NCI-H2227 (cell line): Measurements from ENCODE around the gene ABCC5.
"Not testable (repeated sequence)": the region's sequence is repeated elsewhere in the genome, so short reads cannot be mapped to it uniquely, and the experiment has no call there.

Source experiments
- DNase-seq: peaks from one replicate; lab custom pipeline; 2025; ENCODE audit not compliant: unreplicated experiment; lab: John Stamatoyannopoulos, UW

ABCC5 gene

DNA sequence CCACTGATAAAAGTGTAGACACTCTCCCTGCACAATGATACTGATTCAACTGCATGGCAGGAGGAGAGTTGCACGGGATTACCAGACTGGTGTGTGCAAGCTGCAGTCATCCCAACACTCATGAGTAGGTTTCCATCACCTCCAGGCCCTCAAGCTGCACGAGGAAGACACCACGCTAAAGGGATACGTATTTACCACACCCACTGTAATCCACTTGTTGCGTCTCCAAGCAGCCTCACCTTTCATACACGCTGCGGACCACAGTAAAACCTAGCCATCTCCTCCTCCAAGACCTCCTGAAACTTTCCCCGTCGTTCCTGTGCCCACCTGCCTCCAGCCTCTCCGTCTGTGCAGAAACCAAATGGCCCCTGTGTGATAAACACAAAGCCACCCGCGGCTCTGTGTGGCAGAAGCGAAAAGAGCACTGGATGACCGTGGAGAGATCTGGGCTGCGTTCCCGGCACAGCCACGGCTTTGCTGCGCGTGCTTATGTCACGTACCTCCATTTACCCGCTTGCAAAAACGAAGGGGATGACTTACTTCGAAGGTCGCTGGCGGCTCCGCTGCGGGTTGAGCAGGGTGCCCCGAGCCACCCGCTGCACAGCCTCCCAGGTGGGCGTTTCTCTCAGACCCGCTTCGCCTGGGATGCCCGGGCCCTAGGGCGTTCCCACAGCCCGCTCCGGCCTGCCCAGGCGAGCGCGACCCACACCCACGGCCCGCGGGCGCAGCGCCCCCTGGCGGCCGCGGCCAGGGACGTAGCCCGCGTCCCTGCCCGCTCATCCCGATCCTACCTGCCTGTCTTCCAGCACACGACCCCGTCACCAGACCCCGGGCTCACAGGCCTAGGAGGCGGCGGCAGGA lies 643 bp downstream of the ABCC5 start:
- peak; percentile 71 for DNase-seq

DNA sequence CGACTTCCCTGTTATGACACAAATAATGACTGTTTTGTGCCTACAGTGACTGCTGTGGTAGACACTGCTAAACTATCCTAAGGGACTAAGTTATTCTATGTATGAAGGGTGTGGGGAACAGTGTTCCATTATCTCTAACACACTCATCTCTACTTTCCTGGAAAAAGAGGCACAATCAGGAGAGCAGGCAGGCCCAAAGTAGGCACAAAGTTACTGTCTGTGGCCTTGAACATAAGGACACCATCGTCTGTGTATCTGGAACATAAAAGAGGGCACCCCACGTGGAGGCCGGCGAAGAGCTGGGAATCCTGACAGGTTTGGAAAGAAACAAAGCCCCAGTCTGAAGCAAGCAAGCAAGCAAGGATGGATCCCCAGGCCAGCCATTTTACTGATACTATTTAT lies 1.5 kb downstream of the ABCC5 start:
- DNase-seq, result no peak

DNA sequence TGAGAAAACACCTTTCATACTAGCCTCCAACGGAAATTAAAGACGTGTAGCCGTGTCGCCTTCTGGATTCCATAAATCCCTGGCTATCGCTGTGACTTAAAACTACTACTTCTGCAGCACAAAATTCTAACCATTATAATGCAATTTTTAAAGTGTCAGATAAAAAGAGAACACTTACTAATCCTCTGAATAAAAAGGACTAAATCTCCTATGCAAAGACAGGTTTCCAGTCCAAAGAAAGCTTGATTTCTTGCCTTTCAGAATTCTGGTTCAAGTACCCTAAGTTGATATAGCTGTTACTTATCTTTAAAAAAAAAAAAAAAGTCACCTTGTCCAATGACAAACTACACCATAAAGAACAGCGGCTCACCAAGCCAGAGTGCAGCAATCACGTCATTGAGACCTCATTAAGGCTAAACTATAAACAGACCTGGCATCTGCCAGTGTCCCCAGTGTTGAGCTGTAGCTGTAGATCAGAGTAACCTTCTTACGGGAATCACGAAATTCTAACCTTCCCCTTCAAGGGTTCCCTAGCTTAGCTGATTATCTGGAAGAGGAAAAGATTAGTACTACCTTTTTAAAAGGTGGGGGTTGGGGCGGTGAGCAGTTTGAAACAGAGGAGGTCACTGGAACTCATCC lies 2.2 kb downstream of the ABCC5 start:
- DNase-seq, result peak; percentile 28

DNA sequence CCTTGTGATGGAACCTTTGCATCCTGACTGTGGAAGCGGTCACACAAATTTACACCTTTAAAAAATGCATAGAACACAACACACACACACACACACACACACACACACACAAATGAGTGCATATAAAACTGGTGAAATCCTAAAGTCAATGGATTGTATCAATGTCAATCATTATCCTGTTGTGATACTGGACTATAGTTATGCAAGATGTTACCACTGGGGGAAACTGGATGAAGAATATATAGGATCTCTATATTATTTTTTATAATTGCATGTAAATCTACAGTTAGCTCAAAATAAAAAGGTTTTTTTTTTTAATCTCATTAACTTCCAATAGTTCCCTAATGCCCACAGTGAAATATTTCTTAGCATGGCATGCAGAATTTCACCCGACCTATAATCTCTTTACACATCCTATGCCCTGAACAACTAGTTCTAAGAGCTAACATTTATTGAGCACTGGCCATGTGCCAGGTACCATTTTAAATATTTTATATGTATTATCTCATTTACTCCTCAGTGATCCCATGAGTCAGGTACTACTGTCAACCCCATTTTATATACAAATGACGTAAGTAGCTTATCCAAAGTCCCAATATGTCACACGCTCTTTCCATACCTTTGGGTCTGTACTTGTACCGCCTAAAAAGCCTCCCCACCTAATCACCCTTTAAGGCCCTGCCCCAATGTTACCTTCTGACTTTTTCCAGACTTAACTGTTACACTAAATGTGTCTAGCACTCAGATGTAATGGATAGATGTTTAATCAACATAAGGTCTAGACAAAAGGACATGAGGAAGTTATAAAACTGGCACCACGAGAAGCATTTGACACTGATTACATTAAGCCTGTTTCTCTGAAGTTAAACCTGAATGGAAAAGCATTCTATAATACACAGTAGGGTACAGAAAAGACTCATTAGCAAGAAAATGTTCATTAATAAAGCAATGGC lies 5.5 kb downstream of the ABCC5 start:
- no peak for DNase-seq

DNA sequence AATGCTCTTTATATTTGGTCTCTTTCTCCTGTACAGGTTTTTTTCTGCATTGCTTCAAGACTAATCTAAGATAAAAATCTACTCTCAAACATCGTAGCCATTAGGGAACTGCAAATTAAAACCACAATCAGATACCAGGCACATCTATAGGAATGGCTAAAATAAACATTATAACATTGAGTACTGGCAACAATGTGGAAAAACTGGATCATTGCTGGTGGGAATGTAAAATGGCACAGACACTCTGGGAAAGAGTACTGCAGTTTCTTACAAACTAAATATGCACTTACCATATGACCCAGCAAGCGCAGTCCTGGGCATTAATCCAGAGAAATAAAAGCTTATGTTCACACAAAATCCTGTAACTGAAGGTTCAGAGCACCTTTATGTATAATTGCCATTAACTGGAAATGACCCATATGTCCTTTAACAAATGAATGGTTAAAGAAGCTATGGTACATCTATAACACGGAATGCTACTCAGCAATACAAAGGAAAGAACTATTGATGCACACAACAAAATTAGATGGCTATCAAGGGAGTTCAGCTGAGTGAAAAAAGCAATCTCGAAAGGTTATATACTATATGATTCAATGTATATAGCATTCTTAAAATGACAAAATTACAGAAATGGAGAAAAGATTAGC lies 6.3 kb downstream of the ABCC5 start:
- DNase-seq, result no peak

DNA sequence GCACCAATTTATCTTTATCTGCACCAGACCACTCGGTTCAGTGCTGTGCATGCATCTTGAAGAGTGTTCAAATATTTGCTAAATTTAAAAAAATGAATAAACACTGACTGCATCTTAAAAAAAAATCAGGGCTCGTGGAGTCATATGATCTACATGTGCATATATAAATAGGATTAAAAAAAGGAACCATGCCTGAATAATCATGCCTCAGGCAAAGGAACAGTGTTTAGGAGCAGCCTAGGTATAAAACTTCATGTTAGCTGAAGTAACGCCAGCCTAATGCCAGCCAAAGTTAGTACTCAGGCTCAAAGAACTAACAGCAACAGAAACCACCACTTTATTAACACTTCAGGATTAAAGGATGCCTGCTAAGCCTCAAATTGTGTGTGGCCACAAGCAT lies 9.5 kb downstream of the ABCC5 start:
- DNase-seq, result no peak

DNA sequence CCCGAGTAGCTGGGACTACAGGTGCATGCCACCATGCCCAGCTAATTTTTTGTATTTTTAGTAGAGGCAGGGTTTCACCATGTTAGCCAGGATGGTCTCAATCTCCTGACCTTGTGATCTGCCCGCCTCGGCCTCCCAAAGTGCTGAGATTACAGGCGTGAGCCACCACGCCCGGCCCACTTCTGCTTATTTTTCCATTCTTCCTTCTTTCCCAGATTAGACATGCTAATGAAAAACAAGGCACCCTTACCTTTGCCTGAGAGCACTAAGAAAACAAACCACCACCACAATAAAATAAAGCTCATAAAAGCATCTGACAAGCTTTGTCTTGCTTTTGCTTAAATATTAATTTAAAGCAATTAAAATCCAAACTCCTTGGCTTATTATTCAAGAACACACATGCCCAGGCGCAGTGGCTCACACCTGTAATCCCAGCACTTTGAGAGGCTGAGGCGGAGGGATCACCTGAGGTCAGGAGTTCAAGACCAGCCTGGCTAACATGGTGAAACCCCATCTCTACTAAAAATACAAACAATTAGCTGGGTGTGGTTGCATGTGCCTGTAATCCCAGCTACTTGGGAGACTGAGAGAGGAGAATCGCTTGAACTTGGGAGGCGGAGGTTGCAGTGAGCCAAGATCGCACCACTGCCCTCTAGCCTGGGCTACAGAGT lies 10.4 kb downstream of the ABCC5 start:
- DNase-seq, result not testable (repeated sequence)

DNA sequence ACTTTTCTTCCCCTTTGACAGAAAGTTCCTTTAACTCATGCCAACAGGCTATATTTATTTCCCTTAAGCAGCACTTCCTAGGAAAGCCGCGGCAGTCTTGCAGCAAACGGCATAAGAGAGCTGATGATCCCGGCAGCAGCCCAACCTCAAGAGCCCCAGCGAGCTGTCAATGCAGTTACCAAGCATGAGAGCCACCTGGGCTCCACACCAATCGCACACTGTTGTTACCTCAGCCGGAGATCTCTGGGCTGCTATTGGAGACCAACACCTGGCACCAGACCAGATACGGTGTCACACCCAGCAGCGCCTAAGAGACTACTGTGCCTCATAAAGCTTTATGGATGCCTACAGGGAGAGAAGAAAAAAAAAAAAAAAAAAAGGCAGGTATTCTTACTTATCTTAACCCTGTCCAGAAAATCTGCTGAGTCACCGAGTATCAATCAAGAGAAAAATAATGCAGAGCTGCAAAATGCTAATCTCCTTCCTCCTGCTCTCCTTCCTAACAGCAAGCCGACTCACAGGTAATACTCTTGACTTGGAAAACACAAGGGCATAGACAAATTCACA lies 11.7 kb downstream of the ABCC5 start:
- DNase-seq, result peak; percentile 92

DNA sequence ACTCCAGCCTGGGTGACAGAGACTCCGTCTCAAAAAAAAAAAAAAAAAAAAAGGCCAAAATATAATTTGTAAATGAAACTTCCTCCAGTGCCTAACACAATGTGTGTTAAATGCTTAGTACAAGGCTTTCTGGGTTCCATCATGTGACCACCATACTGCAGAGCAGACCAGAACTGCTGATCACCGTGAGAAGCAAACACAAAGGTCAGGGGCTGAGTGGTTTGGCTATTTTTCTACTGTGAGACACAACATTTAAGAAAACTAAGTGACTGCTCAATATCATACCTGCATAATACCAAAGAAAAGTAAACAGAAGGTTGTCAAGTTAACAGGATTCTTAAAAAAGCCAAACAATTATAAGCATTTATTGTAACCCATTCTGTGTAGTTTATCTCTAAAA lies 13.2 kb downstream of the ABCC5 start:
- DNase-seq, result no peak

DNA sequence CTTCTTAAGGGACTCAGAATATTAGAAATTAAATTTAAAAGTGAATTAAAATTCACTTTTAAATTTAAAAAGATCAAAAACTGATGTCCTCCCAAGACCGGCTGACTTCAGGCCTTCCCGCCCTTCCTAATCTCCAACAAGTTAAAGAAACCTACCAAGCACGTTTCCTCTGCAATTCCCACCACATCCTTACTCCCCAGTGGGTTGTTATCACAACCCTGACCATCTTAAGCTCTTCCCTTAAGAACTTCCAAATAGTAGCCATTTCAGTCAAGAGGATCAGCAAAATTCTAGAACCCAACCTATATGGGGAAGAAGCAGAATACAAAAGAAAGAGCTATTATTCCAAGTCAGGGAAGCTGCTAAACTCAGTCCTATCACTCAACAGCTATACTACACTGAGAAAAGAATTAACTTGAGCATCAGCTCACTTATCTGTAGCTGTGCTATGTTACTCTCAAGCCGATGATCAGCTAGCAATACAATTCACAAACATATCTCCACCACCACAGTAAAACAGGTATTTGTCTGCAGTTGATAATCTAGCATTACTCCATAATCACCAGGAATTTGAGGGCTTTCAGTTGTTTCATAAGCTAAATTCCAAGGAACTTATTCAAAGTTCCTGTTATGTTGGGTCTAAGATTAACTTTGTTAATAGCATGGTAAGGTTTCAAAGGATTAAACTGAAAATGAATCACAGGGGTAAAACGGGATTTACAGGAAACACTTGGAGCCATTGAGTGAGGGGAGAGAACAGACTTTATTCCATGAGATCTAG lies 14.3 kb downstream of the ABCC5 start:
- no peak for DNase-seq

DNA sequence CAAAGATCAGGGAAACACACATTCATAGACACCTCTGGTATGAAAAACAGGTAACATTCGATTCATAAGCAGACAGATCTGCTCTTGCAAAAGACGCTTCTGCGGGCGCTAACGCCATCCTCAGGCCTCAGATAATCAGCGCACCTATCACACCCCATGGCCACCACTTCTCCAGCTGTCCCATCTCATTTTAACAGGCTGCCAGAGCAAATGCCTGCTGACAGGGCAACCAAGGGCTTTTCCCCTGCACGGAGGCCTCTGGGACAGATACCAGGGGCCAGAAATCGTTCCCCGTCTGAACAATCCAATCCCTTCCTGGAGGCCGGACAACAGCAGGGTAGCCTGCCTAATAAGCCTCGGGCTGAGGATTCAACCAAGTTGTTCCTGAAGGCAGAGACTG lies 15.2 kb downstream of the ABCC5 start:
- no peak for DNase-seq

DNA sequence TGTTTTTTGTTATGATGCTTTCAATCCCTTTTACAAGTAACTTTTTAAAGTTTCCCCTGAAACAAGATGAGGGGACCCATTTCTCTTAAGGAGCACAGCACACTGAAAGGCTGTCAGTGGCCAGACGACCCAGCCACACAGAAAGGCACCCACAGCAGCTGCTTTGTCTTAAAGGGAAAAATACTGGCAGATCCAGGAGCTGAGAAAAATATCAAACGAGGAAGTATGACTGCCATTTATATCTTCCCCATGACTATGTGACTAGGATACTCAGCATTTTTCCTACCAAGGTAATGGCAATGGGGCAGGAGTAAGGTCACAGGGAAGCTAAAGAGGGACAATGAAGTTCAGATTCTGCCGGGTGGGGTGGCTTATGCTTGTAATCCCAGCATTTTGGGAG lies 15.9 kb downstream of the ABCC5 start:
- DNase-seq, result no peak

DNA sequence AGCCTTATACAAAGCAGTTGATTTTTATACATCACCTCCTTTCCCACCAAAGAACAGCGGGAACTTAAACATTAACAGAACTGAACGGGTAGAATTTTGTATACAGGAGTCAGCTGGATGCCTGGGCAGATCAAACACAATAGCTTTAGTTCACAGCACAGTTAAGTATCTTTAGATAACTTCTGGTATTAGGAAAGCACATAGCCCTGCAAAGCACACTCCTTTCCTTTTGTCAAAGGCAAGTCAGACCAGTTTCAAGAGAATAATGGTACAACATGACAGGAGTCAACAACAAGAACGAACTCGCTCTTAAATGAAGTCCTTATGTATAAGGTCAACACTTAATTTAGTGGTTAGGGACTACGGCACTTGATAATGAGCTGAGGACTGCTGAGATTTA lies 26.3 kb downstream of the ABCC5 start:
- peak; percentile 27 for DNase-seq

DNA sequence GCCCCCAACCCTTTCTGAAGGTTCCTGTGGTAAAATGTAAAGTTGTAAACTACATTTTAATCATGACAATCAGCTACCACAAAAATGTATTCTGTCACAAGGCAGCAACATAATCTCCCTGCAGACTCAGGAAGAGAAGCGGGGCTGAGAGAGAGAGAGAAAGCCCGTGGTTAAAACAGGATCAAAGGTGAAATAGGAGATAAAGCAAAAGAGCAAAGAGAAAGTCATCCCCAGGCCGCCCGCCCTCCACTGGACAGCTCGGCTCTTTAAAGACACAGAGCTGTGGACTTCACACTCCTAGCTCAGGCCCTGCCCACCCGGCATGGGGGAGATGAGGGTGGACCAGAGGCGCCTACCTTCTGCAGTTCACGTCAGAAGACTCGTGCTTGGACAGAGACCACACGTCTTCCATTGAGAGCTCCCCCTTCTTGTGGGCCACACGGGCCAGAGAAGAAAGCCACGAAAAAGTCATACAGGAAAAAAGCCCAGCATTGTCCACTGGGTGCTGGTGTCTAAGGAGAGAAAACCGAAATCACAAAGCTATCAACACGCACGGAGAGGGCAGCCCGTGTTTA lies 29.4 kb downstream of the ABCC5 start:
- DNase-seq, result no peak

DNA sequence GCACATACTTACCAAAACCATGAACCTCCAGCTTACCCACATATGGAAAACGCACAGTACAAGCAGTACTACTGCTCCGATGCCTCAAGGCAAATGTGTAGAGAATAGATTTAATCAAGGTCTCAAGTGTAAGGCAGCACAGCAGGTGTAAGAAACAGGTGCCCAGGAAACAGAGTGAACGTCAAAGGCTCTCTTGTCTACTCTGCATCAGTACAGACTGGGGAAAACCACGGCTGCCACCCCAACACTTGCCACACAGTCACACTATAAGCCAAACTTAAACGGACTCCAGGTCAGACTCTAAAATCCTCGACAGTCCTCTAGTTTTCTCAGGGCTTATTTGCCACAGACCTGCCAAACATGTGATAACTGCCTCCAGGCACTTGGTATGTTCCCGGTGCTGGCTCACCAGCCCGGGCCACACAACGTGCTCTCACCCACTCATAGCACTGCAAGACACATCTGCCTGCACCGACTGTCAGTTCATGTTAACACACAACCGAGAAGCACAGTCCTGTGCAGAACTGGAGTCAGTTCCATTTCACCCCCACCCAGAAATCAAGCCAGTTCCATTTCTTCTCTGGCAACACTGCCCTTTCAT lies 30.6 kb downstream of the ABCC5 start:
- DNase-seq, result no peak

DNA sequence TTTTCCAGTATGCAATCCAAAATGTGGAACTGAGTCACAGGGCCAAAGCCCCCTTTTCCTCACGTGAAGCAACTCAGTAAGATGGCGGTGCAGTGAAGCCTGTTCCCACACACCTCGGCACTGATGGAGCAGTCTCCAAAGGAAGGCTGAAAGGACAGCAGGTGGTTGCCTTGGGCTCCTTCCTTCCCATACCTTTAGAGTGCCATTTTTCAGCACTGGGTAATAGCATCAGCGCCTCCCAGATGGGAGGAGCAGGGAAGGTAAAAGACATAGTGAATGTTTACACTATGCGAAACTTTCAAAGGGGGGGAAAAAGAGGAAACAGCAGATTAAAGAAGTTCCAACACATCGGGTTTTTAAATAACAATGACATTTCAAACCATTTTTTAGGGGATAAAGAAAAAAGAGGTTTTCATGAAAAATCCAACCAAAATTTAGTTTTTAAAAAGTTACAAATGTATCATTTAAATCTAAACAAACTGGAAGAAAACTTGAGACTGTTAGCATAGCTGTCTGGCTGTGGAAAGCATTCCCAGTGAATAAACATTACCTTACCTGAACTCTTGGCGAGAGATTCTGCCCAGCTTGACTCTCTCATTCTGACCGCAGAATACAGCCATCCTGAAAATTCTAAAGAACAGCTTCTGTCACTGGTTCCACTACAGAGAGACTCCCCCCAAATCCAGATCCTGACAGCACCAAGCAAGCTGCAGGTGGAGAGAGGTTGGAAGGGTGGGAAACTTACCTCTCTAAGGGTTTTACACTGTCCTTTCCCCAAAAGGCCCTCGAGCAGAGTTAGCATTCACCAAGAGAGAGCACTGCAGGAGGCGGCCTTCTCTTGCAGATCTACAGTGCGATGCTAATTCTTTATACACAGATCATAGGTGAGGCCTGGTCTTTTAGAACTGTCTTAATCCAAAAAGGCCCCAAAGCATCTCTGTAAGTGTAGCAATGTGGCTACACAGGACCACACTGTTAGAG lies 32.6 kb downstream of the ABCC5 start:
- no peak for DNase-seq

DNA sequence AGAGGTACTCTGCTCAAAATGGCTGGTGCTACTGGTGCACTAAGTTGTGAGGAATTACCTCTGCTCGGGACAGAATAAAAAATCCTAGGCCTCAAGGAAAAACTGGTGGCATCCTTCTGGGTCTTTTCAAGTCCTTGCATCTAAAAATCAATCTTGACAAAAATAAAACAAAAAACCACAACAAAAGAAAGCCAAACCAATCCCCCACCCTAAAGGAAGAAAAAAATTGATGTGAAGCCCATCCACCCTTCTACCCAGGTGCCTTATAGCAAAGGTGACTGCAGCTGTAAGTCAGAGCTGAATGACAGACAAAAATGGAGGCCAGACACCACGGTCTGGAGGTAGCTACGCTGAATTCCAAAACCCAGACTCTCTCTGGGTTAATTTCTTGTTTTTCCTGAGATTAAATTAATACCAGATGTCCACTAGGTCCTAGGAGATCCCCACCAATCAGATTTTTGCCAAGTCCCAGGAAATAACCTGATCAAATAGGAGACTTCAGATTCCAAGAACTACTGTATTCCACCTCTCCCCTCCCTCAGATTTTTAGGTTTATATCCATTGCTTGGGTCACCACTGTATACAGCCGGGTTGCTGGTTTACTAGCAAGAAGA lies 33.5 kb downstream of the ABCC5 start:
- no peak for DNase-seq
